ENCODE measurements around the gene MIB1. TPM values are rescaled to one million over a fixed set of nuclear protein-coding genes. Genes with fewer than 3 reads are reported as not detected.

MIB1 gene
- total RNA-seq, 2 experiments from 2014 or later = 34.6 to 37.4 TPM

- intact Hi-C loops (cut with micrococcal nuclease) = loop anchor here (10.0 kb wide), 1 partner anchor 167 kb away; no protein-coding TSS in a partner anchor
- H3K9me3 Mint-ChIP-seq = no peaks in the 10 kb centered on the region
- POLR2A ChIA-PET = no interaction called here
- no peak overlapping the region for H3K4me3 Mint-ChIP-seq
- CTCF ChIA-PET = interaction anchor here (1.0 to 1.8 kb wide), 5 partner anchors 10 to 657 kb away, joined by 3 to 5 read pairs (median 4); no protein-coding TSS in a partner anchor
- H3K4me1 Mint-ChIP-seq (ENCODE audit: low read depth) = peaks cover 7% of the 10 kb centered on the region
- DNase-seq = no peak
- ATAC-seq = no peak
- no peaks in the 10 kb centered on the region for H3K27me3 Mint-ChIP-seq
- TF ChIP-seq CTCF (IDR thresholded peaks at IDR 0.05) = peak; percentile 32
- H3K27ac Mint-ChIP-seq = no peak overlapping the region
- peaks cover 11% of the 10 kb centered on the region for H3K36me3 Mint-ChIP-seq (ENCODE audit: low read depth)
Observed at GRCh38 chr18:21851327-21851961, 110.9 kb downstream of the MIB1 start.

- intact Hi-C loops (cut with micrococcal nuclease) = loop anchor here (10.0 kb wide), 1 partner anchor 168 kb away; no protein-coding TSS in a partner anchor
- no peak for ATAC-seq
- CTCF ChIA-PET = interaction anchor here (1.2 to 1.8 kb wide), 2 partner anchors 11 to 33 kb away, joined by 3 to 5 read pairs; no protein-coding TSS in a partner anchor
Observed at GRCh38 chr18:21853016-21853415, 112.4 kb downstream of the MIB1 start.

GRCh38 chr18:21853775-21854552 lies 113.4 kb downstream of the MIB1 start:
- H3K36me3 Mint-ChIP-seq (ENCODE audit: low read depth) = peaks cover 18% of the 10 kb centered on the region
- no peak overlapping the region for H3K27ac Mint-ChIP-seq

More at GRCh38 chr18:21853016-21853415, 112.4 kb downstream of the MIB1 start:
- TF ChIP-seq CTCF (IDR thresholded peaks at IDR 0.05) = no peak
- H3K36me3 Mint-ChIP-seq (ENCODE audit: low read depth) = peaks cover 14% of the 10 kb centered on the region
- peaks cover 7% of the 10 kb centered on the region for H3K4me1 Mint-ChIP-seq (ENCODE audit: low read depth)
- H3K27me3 Mint-ChIP-seq = no peaks in the 10 kb centered on the region
- DNase-seq = no peak
- no peak overlapping the region for H3K4me3 Mint-ChIP-seq
- no peaks in the 10 kb centered on the region for H3K9me3 Mint-ChIP-seq
- POLR2A ChIA-PET = no interaction called here
- no peak overlapping the region for H3K27ac Mint-ChIP-seq

GRCh38 chr18:21855432-21855831 lies 114.8 kb downstream of the MIB1 start:
- TF ChIP-seq CTCF (IDR thresholded peaks at IDR 0.05) = no peak
- DNase-seq = no peak
- ATAC-seq = no peak
- H3K4me1 Mint-ChIP-seq (ENCODE audit: low read depth) = peaks cover 7% of the 10 kb centered on the region
- H3K36me3 Mint-ChIP-seq (ENCODE audit: low read depth) = peaks cover 26% of the 10 kb centered on the region
- H3K9me3 Mint-ChIP-seq = no peaks in the 10 kb centered on the region
- intact Hi-C loops (cut with micrococcal nuclease) = loop anchor here (10.0 kb wide), 1 partner anchor 171 kb away; no protein-coding TSS in a partner anchor
- H3K4me3 Mint-ChIP-seq = no peak overlapping the region
- ChIA-PET CTCF (no interaction called here), POLR2A (no interaction called here)
- no peak overlapping the region for H3K27ac Mint-ChIP-seq
- H3K27me3 Mint-ChIP-seq = no peaks in the 10 kb centered on the region

More at GRCh38 chr18:21853775-21854552, 113.4 kb downstream of the MIB1 start:
- Mint-ChIP-seq H3K27me3 (no peaks in the 10 kb centered on the region), H3K4me3 (no peak overlapping the region), H3K9me3 (no peaks in the 10 kb centered on the region), H3K4me1 (ENCODE audit: low read depth) (peaks cover 7% of the 10 kb centered on the region)
- no peak for ATAC-seq
- POLR2A ChIA-PET = no interaction called here
- DNase-seq = no peak
- intact Hi-C loops (cut with micrococcal nuclease) = loop anchor here (10.0 kb wide), 1 partner anchor 169 kb away; no protein-coding TSS in a partner anchor
- no peak for TF ChIP-seq CTCF (IDR thresholded peaks at IDR 0.05)
- CTCF ChIA-PET = no interaction called here

- ChIA-PET POLR2A (no interaction called here), CTCF (no interaction called here)
- H3K36me3 Mint-ChIP-seq (ENCODE audit: low read depth) = peaks cover 35% of the 10 kb centered on the region
- ATAC-seq (no peak), DNase-seq (no peak)
- H3K4me1 Mint-ChIP-seq (ENCODE audit: low read depth) = peaks cover 2% of the 10 kb centered on the region
- intact Hi-C loops (cut with micrococcal nuclease) = loop anchor here (10.0 kb wide), 1 partner anchor 173 kb away; no protein-coding TSS in a partner anchor
- no peaks in the 10 kb centered on the region for H3K9me3 Mint-ChIP-seq
- H3K27ac Mint-ChIP-seq = no peak overlapping the region
- TF ChIP-seq CTCF (IDR thresholded peaks at IDR 0.05) = no peak
- H3K27me3 Mint-ChIP-seq = no peaks in the 10 kb centered on the region
- no peak overlapping the region for H3K4me3 Mint-ChIP-seq
Observed at GRCh38 chr18:21857871-21858270, 117.3 kb downstream of the MIB1 start.

All from activated CD8-positive, alpha-beta T cell treated with anti-CD3 and anti-CD28 coated beads for 36 hours (primary cell).